KMS-11 (cell line): ENCODE data around the gene RAB3GAP2.

Experiments used
- H2AFZ ChIP-seq: fragments of 200-600 bp; sonication (generic); 2 replicates; pipeline ENCODE4 v1.6.1; 2016; ENCODE audit warnings: antibody characterized with exemption, mixed run types, low read depth
- H3K27ac ChIP-seq: fragments of 200-600 bp; sonication (generic); 2 replicates; pipeline ENCODE4 v1.6.1; 2016; ENCODE audit warnings: mild to moderate bottlenecking, mixed run types
- H3K27me3 ChIP-seq: fragments of 200-600 bp; sonication (generic); 2 replicates; pipeline ENCODE4 v1.6.1; 2017; ENCODE audit warnings: mild to moderate bottlenecking, low read depth, mixed run types, moderate library complexity; ENCODE audit not compliant: insufficient read depth
- H3K36me3 ChIP-seq: fragments of 200-600 bp; sonication (generic); 2 replicates; pipeline ENCODE4 v1.6.1; 2017; ENCODE audit warnings: mild to moderate bottlenecking, mixed run types; ENCODE audit not compliant: insufficient read depth
- H3K4me1 ChIP-seq: fragments of 200-600 bp; sonication (generic); 2 replicates; pipeline ENCODE4 v1.6.1; 2016; ENCODE audit warnings: mild to moderate bottlenecking, low read depth, mixed run types; ENCODE audit not compliant: poor library complexity, severe bottlenecking
- H3K4me2 ChIP-seq: fragments of 200-600 bp; sonication (generic); 2 replicates; pipeline ENCODE4 v1.7.0; 2016; ENCODE audit warnings: mild to moderate bottlenecking, mixed run types
- H3K4me3 ChIP-seq: fragments of 200-600 bp; sonication (generic); IDR thresholded peaks from 2 replicates; pipeline ENCODE4 v1.6.1; 2017; ENCODE audit warnings: low read depth, low read length, mixed read lengths; ENCODE audit not compliant: insufficient read depth
- H3K79me2 ChIP-seq: fragments of 200-600 bp; sonication (generic); 2 replicates; pipeline ENCODE4 v1.6.1; 2016; ENCODE audit warnings: low read depth, mixed run types; ENCODE audit not compliant: insufficient read depth
- H3K9ac ChIP-seq: fragments of 200-600 bp; sonication (generic); 2 replicates; pipeline ENCODE4 v1.6.1; 2016; ENCODE audit warnings: mild to moderate bottlenecking, mixed run types
- H4K20me1 ChIP-seq: fragments of 200-600 bp; sonication (generic); 2 replicates; pipeline ENCODE4 v1.6.1; 2016; ENCODE audit warnings: mild to moderate bottlenecking, mixed run types; ENCODE audit not compliant: insufficient read depth
- CTCF ChIP-seq: fragments of 200-600 bp; sonication (generic); conservative IDR thresholded peaks from 2 replicates; pipeline ENCODE4 v1.6.1; 2017; ENCODE audit warnings: low read depth, mild to moderate bottlenecking, antibody characterized with exemption, low read length, moderate library complexity, mixed read lengths

The RAB3GAP2 gene

GRCh38 chr1:220137019-220137786 is 135.1 kb downstream of the RAB3GAP2 start:
- no peaks in the 10 kb centered on the region for H3K4me1 ChIP-seq
- H4K20me1 ChIP-seq: no peaks in the 10 kb centered on the region
- no peak for TF ChIP-seq CTCF
- no peaks in the 10 kb centered on the region for H3K36me3 ChIP-seq
- H3K79me2 ChIP-seq: no peaks in the 10 kb centered on the region
- H3K4me3 ChIP-seq: no peak overlapping the region
- no peak overlapping the region for H3K4me2 ChIP-seq
- no peak overlapping the region for H2AFZ ChIP-seq
- no peak overlapping the region for H3K9ac ChIP-seq
- H3K27ac ChIP-seq: no peak overlapping the region
- no peaks in the 10 kb centered on the region for H3K27me3 ChIP-seq

DNA sequence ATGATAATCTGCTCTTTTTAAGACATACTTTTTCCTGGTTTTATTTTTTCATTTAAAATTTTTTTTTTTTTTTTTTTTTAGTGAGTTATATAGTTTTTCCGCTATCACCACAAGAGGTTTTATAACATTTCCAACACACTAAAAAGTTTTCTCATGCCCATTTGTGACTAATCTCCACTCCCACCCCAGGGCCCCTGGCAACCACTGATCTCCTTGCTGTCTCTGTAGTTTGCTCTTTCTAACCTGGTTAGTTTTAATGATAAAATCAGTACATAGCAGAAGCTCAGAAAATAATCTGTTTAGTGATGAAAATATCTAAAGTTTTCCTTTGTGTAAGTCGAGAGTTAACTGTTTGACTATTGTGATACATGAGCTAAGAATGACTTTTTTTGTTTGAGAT is 136.5 kb downstream of the RAB3GAP2 start:
- no peaks in the 10 kb centered on the region for H3K27me3 ChIP-seq
- H3K79me2 ChIP-seq: no peaks in the 10 kb centered on the region
- no peak overlapping the region for H3K27ac ChIP-seq
- no peak overlapping the region for H2AFZ ChIP-seq
- H3K36me3 ChIP-seq: no peaks in the 10 kb centered on the region
- H3K4me3 ChIP-seq: no peak overlapping the region
- no peak for TF ChIP-seq CTCF
- H3K9ac ChIP-seq: no peak overlapping the region
- no peaks in the 10 kb centered on the region for H3K4me1 ChIP-seq
- no peaks in the 10 kb centered on the region for H4K20me1 ChIP-seq
- H3K4me2 ChIP-seq: no peak overlapping the region

GRCh38 chr1:220129479-220130210 is 142.6 kb downstream of the RAB3GAP2 start:
- Histone ChIP-seq H3K9ac (no peak overlapping the region), H4K20me1 (no peaks in the 10 kb centered on the region), H2AFZ (no peak overlapping the region), H3K4me1 (no peaks in the 10 kb centered on the region), H3K27ac (no peak overlapping the region), H3K4me2 (no peak overlapping the region), H3K79me2 (no peaks in the 10 kb centered on the region), H3K27me3 (no peaks in the 10 kb centered on the region), H3K4me3 (no peak overlapping the region), H3K36me3 (no peaks in the 10 kb centered on the region)
- no peak for TF ChIP-seq CTCF

DNA sequence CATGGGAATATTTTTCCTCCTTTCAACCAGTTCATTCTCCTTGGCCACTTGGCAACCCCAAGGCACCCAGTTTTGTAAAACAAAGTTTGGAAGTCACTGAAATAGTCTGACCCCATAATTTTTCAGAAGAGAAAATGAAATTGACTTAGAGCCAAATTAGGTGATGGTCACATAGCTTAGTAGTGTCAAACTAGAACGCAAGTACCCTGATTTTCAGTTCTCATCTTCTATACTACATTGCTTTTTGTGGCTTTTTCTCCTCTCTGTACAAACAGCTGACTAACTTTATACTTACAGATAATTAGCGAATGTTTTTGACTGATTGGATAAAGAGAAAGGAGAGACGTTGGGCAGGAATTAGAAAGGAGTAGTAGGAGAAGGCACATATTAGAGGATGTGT is 145.2 kb downstream of the RAB3GAP2 start:
- H3K79me2 ChIP-seq: no peaks in the 10 kb centered on the region
- H3K4me2 ChIP-seq: no peak overlapping the region
- no peaks in the 10 kb centered on the region for H3K4me1 ChIP-seq
- H4K20me1 ChIP-seq: no peaks in the 10 kb centered on the region
- TF ChIP-seq CTCF: no peak
- no peak overlapping the region for H3K27ac ChIP-seq
- H3K9ac ChIP-seq: no peak overlapping the region
- no peak overlapping the region for H2AFZ ChIP-seq
- H3K4me3 ChIP-seq: no peak overlapping the region
- H3K27me3 ChIP-seq: no peaks in the 10 kb centered on the region
- no peaks in the 10 kb centered on the region for H3K36me3 ChIP-seq
